Stimulated activated CD4-positive, alpha-beta T cell treated with anti-CD3 and anti-CD28 coated beads, Interleukin-1b, Interleukin-23, amount 100 ng/mL, for 48 hours (primary cell): ENCODE results near the gene EPHA3.
"Not testable (repeated sequence)": the region's sequence is repeated elsewhere in the genome, so short reads cannot be mapped to it uniquely, and the experiment has no call there.

Experiments
- DNase-seq: peaks from one replicate; pipeline ENCODE4 v3.0.0-alpha.2; 2020

Gene EPHA3

DNA sequence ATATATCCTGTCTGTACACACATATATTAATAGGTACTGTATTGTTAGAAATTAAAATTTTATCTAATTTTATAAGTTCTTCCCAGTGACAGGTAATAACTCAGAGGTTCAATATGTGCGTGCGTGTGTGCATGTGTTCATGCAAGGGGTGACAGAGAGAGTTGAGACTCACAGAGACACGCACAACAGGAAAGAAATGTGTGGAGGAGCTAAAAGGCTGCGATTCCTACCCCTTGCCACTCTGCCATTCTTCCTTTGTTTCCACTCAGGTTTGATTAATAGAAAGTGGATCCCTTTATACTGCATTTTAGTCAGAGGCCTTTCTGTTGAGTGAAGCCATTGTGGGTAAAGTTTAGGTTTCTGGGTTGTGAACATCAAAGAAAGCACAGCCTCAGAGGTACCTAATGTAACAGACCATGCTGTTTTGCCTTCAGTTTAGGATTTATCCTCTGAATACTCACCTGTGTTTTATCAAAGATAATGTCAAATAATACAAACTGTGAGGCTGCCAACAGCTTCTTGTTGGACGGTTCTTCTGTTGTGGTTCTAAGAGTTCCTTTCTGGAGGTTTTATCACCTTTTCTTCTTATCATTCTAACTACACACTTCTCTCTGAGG lies 182.3 kb downstream of the EPHA3 start:
- DNase-seq: no peak

DNA sequence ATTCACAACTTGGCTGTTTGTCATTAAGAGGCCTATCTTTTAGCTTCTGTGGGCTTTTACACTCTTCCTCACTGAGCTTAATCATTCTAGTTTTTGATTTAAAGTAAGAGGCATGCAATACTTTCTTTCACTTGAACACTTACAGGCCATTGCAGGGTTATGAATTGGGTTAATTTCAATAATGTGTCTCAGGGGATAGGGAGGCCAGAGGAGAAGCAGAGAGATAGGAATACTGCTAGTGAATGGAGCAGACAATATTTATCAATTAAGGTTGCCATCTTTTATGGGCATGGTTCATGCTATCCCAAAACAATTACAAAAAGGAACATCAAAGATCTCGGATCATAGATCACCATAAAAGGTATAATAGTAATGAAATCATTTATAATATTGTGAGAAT lies 189.8 kb downstream of the EPHA3 start:
- DNase-seq: no peak

DNA sequence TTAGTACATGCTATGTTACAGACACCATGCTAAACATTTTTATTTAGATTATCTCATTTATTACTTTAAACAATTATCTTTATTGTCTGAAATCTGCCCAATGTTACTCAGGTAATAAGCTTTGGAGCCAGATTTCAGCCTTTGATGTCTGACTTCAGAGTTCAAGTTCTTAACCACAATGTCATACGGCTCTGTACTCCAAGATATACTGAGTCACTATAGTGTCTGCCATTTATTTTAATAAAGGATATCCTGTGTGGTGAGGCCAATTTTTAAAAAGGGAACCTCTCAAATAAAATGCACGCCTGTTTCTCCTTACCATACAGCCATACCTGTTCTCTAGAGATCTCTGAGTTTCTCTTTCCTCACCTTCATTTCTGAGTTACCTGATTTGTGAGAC lies 193.1 kb downstream of the EPHA3 start:
- no peak for DNase-seq

DNA sequence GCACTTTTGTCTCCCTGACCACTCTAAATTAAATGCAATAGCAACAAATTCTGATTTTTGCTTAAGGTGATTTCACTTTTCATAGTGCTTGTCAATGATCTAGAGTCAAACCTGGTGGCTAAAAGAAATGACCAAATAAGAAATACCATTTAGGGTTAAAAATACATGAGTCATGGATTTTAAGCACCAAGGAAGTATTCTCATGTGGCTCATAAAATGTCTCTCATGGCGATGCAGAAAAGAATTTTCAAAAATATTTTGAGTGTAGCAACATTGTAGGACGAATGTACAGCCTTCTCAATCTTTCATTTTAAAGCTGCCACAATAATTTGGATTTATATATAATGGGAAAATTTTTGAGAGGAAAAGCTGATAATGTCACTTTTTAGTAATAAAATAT lies 193.6 kb downstream of the EPHA3 start:
- DNase-seq: no peak

DNA sequence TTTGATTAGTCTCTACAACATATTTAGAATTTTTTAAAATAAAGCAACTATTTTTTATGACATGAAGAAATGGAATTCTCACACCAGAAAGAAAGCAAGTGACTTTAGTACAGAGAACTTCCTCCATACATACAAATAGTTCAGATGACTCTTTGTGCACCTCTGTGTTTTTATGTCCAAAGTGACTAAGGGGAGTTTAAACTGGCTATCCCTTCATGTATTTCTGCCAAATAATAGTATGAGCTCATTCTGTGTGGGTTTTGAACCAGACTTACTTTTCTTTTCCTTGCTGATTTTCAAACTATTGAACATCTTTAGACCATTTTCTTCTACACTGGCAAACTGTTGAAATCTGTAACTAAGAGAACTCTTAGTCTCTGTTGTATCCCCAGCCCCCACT lies 196.3 kb downstream of the EPHA3 start:
- DNase-seq: no peak

DNA sequence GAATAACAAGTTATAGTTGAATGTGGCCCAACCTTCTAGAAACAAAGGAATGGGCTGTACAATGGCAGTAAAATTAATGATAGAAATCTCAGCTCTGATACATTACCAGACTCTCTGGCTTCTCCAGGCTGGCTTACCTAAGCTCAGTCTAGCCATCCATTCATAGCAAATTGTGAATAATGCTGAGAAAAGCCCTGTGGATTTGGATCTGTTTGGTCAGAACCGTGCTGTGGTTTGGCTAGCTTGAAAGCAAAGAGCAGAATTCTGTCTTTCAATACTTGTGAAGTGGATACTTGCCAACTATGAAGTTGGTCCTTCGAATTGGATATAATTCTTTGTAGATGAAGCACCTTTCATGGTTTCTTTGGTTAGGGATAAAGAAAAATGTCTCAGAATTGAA lies 199.1 kb downstream of the EPHA3 start:
- DNase-seq: no peak

DNA sequence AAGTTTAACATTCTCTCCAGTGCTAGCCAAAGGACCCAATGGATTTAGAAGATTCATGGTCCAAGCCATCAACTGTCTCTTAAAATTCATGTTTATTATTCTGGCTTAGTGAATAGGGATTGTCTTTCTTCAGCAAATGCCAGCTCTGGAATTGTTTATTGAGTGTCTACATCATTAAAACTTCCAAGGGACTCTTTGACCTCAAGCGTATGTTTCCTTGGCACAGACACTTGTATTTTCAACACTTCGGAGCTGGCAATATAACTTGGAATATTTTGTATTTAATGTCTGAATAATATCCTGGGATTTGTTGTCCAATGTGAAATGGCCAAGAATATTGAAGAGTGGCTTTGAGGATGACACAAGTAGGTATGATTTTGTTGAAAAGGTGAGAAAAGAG lies 204.2 kb downstream of the EPHA3 start:
- DNase-seq: no peak

DNA sequence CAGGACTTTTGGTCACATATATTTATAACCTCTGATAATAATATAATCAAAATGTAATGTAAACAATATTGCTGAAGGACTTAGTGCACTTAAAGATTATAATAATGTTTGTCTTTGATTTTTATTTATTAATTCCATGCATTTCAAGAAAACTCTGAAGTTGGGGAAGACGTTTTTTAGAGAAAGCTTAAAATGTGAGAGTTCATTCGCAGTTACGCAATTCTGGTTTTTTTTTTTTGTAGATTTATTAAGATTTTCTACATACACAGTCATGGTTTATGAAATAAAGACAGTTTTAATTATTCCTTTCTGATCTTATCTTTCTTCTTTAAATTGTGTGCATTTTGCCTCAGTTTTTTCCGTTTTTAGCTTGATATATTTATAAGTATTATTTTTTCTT lies 204.7 kb downstream of the EPHA3 start:
- DNase-seq: no peak

DNA sequence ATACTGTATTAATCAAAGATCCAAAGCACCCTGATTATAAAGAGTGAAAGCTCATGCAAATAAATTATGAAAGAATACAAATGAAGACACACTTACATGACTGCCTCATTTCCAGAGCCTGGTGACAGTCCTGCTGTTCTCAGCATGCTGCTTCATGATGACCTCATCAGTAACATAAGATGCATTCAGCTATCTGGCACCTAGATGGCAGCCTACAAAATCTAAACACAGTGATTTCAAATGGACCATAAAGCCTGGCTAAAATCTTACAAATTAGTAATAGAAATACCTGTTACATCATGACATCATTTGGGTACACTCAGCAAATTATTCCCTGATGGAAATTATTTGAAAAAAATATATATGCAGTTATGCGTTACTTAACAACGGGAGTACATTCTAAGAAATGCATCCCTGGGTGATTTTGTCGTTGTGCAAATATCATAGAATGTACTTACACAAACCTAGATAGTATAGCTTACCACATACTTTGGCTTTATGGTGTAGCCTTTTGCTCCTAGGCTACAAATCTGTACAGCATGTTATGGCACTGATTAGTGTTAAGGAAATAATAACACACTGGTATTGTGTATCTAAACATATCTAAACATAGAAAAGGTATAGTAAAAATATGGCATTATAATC lies 207.2 kb downstream of the EPHA3 start:
- no peak for DNase-seq

DNA sequence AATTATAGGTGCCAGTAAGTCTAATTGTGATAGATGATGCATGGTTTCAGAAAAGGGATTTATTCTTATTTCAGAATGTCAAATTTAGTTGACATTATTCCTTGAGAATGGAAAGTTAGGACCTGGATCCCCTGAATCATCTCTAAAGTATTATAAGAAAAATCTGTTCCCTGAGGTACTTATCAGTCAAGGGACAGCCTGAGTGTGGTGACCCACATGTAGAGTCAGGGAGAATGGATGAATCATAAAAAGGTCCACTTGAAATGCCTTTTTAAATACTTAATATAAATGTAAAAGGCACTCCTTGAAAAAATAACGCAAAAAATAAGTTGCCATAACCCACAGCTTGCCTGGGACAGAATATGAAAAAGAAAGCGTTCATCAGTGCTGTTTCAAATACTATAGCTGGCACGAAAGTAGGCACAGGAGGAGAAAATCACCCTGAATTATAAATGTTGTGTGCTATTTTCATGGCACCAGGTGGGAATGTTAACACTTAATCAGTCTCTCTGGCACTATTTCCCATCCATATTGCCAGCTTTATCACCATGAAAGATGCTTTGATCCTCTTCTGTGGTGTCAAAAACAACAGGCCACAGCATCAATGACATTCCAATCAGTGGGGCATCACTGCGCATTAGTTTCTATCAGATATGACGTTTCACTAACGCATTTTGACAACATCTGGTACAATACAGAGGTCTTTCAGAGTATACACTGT lies 208.5 kb downstream of the EPHA3 start:
- no peak for DNase-seq

DNA sequence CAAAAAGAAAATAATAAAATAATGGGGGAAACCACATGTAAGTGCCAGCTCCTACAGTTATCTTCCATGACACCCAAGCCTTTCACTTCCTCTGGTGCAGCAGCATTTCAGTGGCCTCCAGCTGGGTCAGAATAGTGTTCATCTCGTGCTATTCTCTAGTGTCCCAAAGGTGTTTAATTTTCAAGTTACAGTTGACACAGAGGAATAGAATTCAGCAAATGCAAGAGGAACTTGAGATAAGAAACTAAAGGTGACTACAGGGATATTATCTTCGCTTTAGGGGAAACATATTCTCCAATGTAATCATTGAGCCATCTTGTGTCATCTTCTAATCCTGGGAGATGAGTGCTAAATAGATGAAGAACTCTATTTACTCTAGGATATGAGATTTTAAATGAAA lies 212.8 kb downstream of the EPHA3 start:
- DNase-seq: no peak

DNA sequence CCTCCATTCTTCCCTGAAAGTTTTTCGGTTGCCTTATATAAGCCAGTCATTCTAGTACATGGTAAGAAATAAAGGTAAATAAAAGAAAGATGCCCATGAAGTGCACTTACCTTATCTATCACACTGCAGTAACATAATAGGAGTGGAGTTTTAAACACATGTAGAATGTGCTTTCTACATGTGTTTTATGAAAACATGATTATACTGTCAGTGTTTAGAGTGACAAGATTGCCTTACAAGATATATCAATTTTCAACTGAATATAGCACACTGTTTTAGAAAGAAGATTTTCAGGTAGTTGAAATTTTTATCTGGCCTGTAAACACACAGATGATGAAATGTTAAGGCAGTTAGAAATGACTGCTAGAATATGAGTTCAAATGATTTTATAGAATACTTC lies 219.6 kb downstream of the EPHA3 start:
- DNase-seq: no peak

DNA sequence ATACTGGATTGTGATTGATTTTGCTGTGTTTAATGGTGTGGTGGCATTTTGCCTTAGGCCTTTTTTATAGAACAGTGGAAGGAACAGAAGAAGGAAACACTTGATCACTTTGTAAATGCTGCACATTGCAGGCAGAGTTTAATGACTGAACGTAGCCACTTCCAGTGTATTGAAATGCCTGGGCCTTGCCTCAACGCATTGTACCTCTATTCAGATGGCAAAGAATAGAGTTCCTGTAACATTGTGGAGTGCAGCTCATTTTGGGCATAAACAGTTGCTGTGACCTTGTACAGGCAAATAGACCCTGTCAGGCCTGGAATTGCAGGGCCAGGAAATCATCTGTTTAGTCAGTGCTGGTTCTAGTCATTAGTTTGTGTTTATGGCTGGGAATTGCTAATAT lies 225.0 kb downstream of the EPHA3 start:
- DNase-seq: no peak

DNA sequence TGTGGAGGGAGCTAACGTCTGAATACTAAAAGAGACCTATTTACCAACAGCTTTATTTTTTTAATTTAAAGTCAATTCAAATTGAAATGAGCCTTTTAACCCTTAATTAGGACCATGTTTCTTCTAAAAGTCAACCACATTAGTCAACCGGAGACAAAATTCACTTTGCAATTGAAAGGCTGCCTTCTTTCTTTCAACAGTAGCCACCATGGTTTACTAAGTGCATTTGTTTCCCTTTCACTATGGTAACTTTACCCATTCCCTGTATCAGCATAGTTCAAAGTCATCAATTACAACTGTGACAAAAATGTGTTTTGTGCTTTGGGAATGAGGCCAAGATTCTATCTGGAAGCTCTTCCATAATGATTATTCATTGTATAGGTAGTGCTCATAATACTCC lies 225.4 kb downstream of the EPHA3 start:
- no peak for DNase-seq

DNA sequence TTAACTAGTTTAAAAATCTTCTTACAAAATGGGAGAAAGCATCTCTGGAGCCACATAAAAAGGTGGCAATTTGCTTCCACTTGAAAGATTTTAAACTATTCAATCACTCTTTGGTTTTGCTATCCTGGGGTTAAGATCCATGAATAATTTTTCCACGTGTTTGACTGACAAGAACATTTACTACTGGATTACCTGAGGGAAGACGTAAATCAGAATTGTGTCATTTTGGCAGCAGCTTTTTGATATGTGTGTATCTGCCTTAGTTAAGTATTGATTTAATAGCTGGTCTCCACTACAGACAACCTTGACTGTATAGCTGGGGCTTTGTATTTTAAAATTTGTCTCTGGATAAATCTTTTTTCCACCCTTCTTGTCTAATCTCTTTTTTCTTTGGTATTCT lies 228.3 kb downstream of the EPHA3 start:
- DNase-seq: no peak

DNA sequence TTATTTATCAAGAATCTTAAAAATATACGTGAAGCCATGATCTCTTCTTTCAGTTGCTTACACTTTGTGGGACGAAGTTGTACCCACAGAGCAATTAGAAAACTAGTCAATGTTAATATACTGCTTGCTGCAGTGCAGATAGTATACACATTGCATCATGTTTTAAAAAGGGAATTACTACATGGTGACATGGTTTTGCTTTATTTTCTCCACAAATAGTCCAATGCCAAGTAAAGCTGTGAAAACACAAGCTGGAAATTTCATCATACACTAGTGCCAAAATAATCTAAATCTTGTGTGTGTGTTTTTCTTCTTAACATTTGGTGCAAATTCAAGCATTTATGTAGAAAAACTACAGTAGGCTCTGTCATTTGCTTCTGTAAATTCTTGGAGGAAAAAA lies 233.0 kb downstream of the EPHA3 start:
- no peak for DNase-seq

DNA sequence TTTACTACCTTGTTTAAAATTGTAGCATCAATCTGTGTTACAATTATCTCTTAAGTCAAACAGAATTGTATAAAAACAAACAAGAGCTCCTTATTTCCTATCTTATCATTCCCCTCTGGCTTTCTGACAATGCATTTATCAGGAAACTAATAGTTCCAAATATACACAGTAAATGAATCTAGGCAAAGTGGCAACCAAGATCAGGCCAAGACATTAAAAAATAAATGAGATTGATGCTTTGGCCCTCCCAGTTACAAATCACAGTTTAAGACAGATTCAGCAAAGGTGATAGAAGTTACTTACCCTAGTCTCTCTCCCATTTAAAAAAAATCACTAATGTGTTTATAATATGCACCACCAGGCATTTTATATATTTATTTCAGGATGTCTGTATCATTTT lies 236.7 kb downstream of the EPHA3 start:
- no peak for DNase-seq

DNA sequence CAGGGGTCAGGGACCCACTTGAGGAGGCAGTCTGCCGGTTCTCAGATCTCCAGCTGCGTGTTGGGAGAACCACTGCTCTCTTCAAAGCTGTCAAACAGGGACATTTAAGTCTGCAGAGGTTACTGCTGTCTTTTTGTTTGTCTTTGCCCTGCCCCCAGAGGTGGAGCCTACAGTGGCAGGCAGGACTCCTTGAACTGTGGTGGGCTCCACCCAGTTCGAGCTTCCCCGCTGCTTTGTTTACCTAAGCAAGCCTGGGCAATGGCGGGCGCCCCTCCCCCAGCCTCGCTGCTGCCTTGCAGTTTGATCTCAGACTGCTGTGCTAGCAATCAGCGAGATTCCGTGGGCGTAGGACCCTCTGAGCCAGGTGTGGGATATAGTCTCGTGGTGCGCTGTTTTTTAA lies 243.5 kb downstream of the EPHA3 start:
- DNase-seq: not testable (repeated sequence)

DNA sequence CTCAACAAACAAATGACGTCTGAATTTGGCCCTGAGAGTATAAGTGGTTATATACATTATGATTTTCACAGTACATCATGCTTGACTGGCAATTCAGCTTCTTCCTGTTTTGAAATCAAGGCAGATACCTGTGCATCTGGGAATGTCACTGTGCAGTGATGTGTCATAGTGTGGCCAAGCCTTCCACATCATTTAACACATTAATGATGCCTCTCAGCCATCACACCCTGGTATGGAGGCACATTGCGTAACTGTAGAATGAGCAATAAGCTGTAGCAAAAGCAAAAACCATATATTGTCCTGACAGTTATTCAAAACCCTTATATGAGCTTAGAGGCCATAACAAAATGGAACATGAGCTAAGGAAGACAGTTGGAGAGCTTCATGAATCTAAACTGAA lies 246.0 kb downstream of the EPHA3 start:
- DNase-seq: no peak

DNA sequence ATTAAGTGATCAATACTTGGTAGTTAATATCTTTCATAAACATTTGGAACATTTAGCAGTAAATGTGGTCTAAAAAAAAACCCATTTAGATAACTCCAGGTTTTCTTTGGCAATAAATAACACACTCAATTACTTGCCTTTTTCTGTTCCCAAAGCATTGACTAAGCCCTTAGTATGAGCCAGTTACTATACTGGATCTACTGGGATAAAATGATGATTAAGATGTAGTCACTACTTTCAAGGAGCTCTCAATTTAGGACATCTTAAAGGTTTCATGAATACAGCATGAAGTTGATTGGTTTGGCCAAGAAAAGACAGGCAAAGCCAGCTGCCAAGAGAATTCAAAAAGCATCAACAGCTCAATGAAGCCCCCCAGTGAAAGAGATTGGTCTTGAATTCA lies 250.9 kb downstream of the EPHA3 start:
- DNase-seq: no peak

DNA sequence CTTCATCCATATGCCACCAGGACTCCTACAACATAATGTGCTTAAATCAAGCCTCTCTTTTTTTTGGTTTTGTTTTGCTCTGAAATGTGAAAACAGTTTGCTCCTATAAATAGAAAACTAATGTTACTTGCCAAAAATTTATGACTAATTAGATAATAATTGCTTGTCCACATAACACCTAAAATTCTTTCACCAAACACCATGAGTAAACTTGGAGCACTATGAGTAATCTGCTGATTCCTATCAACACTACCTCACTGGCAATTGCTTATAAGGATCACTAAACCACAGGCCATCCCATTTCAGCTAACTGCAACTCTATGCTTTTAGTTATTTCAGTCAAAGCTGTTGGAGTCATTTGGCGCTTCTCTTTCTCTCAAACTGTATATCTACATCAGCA lies 252.7 kb downstream of the EPHA3 start:
- DNase-seq: no peak

DNA sequence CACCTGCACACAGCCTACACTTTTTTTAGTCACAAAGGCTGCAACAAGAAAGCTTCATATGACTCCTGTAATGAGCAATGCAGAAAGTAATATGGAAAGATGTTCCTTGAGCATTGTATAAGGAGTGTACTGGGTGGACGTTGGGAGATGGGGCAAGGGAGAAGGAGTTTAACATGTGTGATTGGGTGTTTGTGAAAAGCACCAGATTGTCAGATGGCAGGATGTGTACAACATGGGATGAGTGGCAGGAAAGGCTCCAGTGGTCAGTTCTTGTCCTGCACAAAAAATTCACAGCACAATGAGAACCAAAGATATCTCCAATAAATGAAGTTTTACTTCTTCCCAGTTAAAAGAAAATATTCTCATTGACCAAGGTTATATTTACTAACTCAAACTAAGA lies 255.1 kb downstream of the EPHA3 start:
- no peak for DNase-seq

DNA sequence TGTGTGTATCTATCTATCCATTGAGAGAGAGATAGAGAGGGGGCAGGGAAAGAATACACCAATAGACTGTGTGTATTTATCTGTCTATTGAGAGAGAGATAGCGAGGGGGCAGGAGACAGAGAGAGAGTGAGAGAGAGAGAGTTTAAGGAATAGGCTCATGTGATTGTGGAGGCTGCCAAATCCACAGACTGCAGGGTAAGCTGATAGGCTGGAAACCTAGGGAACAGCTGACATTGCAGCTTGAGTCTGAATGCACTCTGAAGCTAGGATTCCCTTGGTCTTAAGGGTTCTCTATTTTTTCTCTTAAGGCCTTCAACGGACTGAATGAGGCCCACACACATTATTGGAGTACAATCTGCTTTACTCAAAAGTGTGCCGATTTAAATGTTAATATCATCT lies 255.8 kb downstream of the EPHA3 start:
- no peak for DNase-seq

DNA sequence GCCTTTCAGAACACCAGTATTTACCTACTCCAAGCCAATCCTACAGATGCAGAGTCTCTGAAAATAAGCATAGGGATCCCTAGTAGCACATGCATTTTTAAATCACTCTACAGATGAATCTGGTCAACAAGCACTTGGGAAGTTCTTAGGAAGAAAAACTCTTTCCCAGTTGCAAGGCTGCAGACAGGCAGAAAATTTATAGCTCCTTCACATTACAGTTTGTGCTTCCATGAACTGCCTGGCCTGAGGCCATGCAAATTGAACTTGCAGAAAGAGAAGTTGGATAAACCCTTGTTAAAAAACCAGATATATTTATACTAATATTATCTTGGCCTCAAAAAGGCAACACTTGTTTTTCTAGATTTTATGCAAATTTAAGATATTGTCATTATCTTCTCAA lies 256.9 kb downstream of the EPHA3 start:
- no peak for DNase-seq

DNA sequence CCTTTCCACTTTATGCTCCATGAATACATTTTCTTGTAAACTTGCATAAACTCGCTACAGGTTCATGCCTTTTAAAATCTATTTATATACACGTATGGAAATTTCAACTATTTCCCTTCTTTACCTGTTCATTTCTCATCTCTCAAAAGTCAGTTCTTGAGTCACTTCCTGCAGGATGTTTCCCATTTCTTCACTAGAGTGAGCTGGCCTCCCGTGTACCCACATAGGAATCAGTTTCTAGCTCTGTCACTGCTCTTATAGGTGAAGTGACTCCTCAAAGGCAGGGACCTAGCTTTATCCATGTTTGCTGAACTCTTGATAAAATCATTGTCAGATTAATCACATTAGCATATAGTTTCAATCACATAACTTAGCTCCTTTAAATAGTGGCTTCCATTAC lies 259.7 kb downstream of the EPHA3 start:
- DNase-seq: no peak
